MV-4-11 (cell line): Measurements from ENCODE around the gene CGB2.

Experiments
- DNase-seq: peaks from one replicate; lab custom pipeline; 2025; lab: John Stamatoyannopoulos, UW

The CGB2 gene

DNA sequence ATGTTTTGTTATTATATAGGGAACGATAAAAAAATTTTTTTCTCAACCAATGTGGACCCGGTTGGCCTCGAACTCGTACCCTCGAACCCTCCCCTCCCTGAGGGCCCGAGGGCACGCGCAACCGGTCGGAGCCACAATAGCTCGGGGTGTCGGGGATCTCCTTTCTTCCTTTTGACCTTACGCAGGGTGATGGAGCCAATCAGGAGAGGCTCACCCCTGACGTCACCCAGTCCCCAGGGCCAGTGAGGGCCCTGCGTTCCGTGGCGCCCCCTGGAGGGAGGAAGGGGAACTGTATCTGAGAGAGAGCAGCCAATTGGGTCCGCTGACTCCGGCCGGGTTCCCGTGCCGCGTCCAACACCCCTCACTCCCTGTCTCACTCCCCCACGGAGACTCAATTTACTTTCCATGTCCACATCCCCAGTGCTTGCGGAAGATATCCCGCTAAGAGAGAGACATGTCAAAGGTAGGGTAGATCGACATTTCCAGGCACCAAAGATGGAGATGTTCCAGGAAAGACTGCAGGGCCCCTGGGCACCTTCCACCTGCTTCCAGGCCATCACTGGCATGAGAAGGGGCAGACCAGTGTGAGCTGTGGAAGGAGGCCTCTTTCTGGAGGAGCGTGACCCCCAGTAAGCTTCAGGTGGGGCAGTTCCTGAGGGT is at the start of gene CGB2:
TSS of gene CGB2 (plus strand) at position 249 of the 660 bp plus-strand sequence. CDS start at position 455, 206 bp downstream.
- DNase-seq: peak; percentile 26

DNA sequence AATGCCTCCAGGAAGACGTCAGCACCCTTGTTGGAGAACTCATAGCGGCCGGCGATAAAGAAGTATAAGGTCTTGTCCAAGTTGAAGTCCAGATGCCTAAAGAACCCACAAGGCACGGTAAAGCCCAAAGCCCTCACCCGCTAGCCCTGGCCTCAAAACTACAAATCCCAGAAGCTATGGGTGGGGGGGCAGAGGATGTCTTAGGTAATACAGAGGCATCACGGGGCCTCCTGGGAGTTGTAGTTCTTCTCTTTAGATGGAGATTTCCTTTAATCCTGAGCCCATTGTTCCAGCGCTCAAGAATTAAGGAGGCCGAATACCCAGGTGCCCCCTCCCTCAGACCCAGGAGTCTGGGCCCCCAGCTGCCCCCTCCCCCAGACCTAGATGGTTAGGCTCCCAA is 49.4 kb upstream of the CGB2 start:
- DNase-seq: no peak

DNA sequence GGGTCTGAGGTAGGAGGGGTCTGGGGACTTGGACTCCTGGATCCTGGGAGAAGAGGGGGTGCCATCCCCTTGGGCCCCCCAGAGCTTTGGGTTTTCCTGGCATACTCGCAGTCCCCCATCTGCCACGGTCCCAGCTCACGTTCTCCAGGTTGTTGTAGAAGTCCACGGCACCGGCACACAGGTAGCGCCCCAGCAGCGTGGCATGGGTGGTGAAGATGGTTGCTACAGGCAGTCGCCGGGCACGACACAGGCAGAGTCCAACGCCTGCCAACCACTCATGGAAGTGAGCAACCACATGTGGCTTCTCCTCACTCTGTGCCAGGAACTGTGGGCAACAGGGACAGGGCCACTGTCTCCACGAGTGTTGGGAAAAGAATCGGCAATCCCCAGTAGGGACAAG is 46.0 kb upstream of the CGB2 start:
- no peak for DNase-seq

DNA sequence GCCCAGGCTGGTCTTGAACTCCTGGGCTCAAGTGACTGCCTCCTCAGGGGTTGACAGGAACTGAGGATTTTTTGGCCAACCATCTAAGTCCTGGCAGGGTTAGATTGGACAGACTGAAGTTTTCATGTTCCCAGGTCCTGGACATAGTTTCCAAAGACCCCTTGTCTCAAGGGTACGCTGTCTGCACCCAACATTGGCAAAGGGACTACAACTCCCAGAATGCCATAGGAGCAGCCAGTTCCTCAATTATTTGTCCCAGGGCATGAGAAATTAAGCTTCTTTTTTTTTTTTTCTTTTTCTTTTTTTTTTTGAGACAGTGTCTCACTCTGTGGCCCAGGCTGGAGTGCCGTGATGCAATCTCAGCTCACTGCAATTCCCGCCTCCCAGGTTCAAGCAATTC is 45.5 kb upstream of the CGB2 start:
- DNase-seq: peak; percentile 33

DNA sequence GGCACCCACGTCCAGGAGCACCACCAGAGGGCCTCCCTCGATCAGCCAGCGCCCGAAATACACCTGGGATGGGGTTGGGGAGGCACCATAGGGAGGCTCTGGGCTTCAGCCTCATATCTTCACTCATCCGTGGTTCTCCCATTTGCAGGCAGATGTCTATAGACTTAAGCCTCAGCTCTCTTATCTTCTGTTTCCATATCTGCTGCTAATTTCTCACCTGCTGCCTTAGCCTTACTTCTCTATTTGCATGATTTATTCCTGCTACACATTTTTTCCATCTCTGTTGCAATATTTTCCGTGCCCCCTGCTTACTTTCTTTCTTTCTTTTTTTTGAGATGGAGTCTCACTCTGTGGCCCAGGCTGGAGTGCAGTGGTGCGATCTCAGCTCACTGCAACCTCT is 44.4 kb upstream of the CGB2 start:
- no peak for DNase-seq

DNA sequence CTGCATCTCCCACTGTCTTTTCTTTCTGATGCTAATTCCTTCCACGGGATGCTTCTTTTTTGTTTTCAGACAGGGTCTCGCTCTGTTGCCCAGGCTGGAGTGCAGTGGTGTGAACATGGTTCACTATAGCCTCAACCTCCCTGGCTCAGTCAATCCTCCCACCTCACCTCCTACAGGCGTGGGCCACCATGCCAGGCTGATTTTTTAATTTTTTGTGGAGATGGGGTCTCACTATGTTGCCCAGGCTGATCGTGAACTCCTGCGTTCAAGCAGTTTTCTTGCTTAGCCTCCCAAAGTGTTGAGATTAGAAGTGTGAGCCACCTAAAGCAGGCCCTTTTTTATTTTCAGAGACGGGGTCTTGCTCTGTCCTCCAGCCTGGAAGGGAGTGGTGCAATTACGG is 43.4 kb upstream of the CGB2 start:
- no peak for DNase-seq

DNA sequence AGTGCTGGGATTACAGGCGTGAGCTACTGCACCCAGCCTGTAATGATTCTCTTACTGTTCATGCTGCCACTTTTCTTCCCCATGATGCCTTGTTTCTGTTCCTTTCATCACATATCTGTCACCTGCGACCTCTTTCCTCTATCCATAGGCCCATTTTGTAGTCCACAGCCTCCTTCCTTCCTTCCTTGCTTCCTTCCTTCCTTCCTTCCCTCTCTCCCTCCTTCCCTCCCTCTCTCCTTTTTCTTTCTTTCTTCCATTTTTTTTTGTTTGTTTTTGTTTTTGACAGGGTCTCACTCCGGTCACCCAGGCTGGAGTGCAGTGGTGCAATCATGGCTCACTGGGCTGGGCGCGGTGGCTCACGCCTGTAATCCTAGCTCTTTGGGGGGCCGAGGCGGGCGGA is 42.8 kb upstream of the CGB2 start:
- DNase-seq: no peak

DNA sequence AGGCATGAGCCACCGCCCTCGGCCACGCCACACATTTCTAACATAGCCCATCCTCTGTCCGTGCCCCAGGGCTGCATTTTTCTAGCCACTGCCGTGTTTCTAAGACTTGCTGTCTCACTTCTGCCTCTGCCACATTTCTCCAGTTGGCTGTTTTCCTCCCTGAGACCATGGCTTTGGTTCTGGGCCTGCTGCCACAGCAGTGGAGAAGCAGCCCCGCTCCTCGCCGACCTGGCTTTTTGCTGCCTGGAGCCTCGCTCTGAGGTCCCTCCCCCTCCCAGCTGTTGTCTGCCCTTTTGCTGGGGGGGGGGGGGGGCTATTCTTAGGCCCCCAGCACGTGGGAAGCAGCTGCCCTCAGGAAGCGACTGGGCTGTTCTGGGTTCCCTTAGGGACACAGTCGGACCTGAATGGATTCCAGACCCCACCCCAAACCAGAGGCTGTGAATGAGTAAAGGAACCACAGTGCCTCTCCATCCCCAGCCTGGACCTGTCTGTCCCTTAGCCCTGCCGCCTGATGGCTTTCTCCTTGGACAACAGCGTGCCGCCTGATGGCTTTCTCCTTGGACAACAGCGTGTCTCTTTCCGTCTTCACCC is 41.9 kb upstream of the CGB2 start:
- no peak for DNase-seq

DNA sequence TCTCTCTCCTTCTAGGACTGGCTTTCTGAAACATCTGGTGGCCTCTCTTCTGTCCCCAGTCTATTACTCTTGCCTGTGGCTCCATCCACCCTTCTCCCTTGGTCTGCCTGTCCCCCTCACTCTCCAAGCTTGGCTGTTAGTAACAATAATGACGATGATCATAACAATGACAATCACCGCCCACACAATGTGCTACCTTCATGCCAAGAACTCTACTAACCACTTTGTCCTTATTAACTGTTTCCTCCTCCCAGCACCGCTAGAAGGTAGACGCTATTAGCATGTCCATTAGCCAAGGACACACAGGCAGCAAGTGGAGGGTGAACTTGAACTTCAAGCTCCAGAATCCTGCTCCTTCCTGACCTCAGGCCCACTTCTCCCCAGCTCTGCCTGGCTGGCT is 41.3 kb upstream of the CGB2 start:
- DNase-seq: no peak

DNA sequence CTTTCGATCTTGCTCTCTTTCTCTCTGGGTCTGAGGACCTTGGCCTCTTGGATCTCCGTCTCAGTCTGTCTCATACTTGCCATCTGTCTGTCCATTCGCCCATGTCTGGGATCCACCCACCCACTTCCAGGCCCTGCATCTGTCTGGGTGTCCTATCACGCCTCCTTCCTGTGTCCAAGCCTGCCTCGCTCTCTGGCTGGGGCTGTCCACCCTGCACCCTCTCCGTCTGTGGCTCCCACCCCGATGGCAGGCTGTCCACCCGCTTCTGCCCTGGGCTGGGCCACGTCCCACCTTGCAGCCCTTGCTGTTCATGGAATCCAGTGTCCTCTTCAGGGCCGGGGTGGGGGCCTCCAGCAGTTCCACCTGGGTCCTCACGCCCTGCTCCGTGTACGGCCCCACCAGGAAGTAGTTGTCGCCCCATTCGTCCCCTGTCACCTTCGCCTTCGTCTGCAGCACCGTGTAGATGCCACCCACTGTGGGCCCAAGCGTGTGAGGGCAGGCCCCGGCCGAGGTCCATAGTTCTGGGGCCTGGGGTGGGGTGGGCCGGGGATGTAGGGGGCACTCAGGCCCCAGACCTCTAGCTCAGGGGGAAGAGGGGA is 40.6 kb upstream of the CGB2 start:
- DNase-seq: no peak

DNA sequence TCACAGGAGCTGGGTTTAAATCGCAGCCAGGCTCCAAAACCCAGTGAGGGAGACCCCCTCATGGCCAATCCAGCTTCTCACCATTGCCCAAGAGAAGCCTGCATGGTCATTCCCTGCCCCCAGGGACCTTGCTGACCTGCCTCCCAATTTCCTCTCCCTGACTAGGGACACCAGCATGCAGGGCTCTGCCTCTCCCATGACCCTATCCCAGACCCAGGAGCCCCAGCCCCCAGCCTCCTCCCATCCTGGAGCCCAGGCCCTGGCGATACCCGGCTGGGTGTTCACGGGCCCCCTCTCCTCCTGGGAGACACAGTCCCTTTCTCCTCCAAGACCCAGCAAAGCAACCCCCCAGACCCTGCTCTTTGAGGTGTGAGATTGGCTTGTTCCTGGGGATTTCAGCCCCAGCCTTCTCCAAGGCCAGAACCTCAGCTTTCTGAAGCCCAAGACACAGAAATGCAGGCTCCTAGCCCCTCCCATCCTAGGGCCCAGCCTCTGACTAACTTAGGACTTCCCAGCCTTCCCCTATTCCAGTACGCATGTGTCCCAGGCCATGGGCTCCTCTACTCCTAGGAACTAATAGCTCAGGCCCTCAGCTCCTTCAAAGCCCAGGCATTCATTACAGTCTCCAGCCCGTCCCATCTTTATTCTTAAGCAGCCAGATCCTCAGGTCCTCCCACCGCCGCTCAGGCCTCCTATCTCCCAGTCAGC is 39.7 kb upstream of the CGB2 start:
- DNase-seq: peak; percentile 56

DNA sequence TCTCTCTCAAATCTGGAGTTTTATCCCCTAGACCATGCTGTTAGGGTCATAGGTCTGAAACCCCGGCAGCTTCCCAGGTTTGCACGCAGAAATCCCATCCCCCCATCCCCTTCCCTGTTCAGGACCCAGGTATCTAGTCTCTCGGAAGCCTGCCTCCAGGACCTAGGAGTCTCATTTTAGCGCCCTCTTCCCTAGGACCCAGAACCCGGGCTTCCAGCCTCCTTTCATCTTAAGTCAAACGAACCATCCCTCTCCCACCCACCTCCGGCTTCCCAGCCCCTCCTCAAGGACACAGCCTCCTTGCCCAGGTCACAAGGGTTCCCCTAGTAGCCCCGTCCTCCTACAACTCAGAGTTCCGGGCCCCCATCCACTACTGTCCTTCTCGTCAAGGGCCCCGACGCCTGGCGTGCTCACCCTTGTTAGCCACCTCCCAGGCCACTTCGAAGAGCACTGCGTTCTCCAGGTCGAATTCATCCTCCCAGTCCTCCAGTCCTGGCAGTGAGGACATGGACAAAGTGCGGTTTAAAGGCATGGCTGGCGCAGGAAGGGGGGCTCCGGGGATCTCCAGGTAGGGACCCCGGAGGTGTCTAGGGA is 39.0 kb upstream of the CGB2 start:
- DNase-seq: no peak

DNA sequence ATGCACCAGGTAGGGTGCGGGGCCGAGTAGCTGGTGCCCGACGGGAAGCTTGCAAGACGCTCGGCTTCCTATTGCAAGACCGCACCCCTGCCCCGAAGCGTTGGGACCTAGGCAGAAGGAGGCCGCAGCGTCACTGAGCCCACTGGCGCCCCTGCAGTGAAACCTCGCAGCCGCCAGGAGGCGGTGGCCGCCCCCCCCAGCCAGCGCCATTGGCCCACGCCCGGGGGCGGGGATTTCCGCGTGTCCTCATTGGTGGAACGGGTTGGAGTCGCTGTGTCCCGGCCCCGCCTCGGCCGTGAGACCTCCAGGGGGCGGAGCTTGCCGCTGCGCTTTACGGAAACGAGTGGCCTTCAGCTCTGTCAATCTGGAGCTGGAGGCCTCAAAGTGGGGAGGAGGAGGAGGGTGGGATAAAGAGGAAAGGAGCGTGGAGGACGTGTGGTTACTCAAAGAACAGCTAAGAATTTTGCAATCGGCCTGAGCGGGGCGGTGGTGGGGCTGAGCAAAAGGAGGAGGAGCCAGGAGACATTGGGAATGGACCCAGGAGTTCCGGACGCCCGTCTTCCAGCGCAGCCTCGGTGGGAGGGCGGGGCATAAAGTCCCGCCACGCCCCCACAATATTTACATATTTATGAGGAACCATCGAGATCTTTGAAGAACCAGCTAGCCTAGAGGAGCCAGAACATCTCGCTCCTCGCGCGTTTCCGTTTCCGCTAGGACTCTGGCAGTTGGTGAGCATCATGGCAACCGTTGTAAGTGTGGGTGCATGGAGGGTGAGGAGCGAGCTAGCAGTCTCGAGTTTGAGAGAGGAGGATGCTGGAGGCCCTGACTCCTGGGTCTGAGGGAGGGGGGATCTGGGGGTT is 38.3 kb upstream of the CGB2 start, which contains the start of the genes GYS1 and RUVBL2:
TSS of gene GYS1 (minus strand) at position 135 of the 860 bp plus-strand sequence. CDS start 197 bp downstream, outside the sequence.
TSS of gene RUVBL2 (plus strand) at position 713 of the 860 bp plus-strand sequence. CDS start at position 738, 25 bp downstream.
- peak; percentile 100 for DNase-seq

DNA sequence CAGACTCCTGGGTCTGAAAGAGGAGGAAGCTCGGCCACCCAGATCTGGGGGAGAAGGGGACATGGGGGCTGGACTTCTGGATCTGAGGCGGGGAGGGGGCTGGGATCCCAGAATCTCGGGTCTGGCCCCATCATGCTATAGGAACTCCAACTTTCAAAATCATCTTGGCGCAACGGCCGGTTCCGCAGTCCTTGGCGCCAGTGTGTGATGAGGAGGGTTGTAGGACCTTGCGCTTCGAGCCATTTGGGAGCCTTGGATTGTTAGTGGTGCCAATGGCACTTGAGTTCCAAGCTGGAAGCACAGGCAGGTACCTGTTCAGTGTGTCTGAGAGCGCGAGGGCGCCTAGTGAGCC is 37.7 kb upstream of the CGB2 start:
- DNase-seq: no peak

DNA sequence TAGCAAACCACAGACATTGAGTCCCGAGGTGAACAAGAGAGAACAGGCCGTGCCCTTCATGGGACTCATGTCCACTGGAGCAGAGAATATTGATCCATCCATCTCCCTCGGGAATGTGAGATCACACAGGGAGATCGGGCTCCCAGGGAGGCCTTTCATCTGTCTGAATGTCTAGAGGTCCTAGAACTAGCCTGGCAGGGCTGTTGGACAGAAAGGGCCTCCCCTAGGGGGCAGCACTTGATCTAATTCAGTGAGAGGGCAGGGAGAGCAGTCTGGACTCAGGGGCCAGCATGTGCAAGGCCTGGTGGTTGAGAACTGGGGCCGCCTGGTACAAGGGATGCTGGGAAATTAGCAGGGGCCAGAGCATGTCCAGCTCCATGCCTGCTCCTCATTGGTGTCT is 33.7 kb upstream of the CGB2 start:
- DNase-seq: peak; percentile 52

DNA sequence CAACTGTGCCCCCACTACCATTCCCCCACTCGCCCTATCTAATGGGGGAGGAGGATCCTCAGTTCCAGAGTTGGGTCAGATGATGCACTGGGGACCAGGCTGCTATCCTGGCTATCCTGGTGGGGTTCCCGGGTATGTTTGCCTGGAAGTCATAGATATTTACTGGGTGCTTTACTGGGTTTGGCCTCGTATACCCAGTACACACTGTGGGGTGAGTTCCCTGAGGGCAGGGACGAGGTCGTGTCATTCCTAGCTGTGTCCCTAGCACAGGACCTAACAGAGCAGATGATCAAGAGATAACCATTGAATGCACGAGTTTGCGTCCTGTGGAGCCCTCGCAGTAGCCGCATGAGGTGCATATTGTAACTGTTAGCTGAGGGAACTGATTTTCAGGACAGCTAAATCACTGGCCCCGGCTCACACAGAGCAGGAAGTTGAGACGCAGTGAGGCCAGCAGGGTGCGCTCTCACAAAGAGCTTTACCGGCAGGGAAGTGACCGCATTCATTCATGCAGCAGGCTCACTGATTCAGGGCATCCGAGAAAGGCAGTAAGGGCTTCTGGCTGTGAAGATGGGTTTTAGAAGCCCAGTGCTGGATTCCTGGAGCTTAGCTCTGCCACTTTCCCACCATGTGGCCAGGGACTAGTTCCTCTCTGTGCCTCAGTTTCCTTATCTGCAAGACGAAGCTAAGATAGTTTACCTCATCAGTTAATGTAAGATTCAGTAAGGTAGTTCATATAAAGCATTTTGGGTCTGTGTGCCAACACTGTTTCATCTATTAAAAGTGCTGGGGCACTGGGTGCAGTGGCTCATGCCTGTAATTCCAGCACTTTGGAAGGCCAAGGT is 32.0 kb upstream of the CGB2 start:
- peak; percentile 73 for DNase-seq

DNA sequence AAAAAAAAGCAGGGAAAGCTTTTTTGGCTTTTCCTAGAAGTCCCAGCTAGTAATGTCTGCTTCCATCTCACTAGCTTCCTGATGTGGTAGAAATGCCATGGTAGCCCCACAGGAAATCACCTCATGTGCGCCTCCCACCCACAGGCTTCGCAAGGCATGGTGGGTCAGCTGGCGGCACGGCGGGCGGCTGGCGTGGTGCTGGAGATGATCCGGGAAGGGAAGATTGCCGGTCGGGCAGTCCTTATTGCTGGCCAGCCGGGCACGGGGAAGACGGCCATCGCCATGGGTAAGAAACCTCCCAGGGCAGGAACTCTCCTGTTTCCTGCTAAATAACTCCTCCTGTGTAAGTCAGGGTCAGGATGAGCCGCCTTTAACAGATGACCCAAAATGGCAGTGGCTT is 27.6 kb upstream of the CGB2 start:
- no peak for DNase-seq

DNA sequence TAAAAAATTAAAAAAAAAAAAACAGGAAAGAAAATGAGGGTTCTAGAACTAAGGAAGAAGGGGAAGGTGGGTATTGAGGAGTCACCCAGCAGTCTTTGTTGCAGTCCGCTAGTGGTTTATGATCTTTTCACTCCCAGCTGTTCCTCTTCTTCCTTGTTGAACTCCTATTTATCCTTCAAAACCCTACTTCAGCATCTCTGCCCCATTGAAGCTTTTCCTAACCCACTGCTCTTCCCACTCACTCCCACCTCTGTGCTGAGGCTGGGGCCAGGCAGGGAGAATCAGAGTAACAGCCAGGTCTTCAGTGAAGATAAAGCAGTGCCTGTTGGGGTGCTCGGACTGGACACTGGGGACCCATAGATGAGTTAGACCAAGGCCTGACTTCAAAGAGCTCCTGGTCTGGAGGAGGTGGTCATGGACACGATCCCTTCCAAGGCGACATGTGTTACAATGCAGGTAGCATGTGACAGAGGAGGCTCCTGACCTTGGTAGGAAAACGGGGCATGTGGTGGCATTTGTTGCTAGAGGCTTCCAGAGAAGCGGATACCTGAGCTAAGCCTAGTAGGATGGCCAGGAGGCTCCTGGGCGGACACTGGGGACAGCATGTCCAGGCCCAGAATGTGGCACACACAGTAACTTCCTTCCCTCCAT is 26.6 kb upstream of the CGB2 start:
- no peak for DNase-seq

DNA sequence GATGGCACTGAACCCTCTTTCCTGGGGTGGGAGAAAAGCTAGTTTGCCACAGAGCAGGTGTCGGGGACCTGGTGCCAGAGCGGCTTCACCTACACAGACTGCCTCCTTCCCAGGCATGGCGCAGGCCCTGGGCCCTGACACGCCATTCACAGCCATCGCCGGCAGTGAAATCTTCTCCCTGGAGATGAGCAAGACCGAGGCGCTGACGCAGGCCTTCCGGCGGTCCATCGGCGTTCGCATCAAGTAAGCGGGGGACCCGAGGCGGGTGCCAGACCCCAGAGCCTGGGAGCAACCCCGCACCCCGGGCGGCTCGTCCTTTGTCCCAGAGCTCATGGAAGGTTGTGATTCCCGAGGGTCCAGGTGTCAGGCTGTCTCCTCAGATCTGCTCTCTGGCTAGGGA is 24.8 kb upstream of the CGB2 start:
- no peak for DNase-seq

DNA sequence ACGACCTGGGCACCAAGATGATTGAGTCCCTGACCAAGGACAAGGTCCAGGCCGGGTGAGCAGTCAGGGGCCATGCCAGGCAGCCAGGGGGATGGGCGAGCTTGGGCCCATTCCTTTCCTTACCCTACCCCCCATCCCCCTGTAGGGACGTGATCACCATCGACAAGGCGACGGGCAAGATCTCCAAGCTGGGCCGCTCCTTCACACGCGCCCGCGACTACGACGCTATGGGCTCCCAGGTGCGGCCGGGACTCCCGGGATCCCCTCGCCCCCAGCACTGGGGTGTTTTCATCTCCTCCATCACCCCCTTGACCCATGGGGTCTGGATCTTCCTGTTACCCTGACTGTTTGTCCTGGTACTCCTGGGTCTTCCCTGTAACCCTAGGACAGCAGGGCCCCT is 21.9 kb upstream of the CGB2 start:
- DNase-seq: no peak
